WTC11 (cell line): Measurements from ENCODE around the gene ISL1. TPM values are rescaled to one million over a fixed set of nuclear protein-coding genes. Genes with fewer than 3 reads are reported as not detected.

Experiments
- ATAC-seq: fragments of 200-7000 bp; cut with Tn5 transposase; 2 replicates; pipeline ENCODE4 v1.10.0; 2021; ENCODE audit warnings: mild to moderate bottlenecking, moderate library complexity
- CTCF ChIA-PET: fragments of 300-600 bp; sonication (Branson Sonifier 250); formaldehyde crosslinking; loops from one replicate; lab custom pipeline; 2021; ENCODE audit warnings: antibody characterized with exemption; lab: Charles Lee
- POLR2A ChIA-PET: fragments of 350-600 bp; sonication (Branson Sonifier 250); formaldehyde crosslinking; loops from one replicate; lab custom pipeline; 2021; ENCODE audit warnings: antibody characterized with exemption; lab: Charles Lee
- DNase-seq: peaks from one replicate; pipeline ENCODE4 v3.0.0; 2021; ENCODE audit warnings: low spot score
- H3K27ac Mint-ChIP-seq: 2 replicates; pipeline ENCODE4 v1.8.0; 2021; ENCODE audit warnings: mixed read lengths
- H3K27me3 Mint-ChIP-seq: 2 replicates; pipeline ENCODE4 v1.8.0; 2021; ENCODE audit warnings: low read depth, mild to moderate bottlenecking, moderate library complexity, mixed read lengths
- H3K36me3 Mint-ChIP-seq: 2 replicates; pipeline ENCODE4 v1.8.0; 2021; ENCODE audit warnings: mixed read lengths
- H3K4me1 Mint-ChIP-seq: 2 replicates; pipeline ENCODE4 v1.8.0; 2022; ENCODE audit warnings: mixed read lengths
- H3K4me3 Mint-ChIP-seq: 2 replicates; pipeline ENCODE4 v1.8.0; 2021; ENCODE audit warnings: mild to moderate bottlenecking, moderate library complexity, mixed read lengths
- H3K9me3 Mint-ChIP-seq: 2 replicates; pipeline ENCODE4 v1.8.0; 2021; ENCODE audit warnings: mixed read lengths
- CBFB ChIP-seq: sonication (generic); formaldehyde crosslinking; IDR thresholded peaks from 2 replicates; pipeline ENCODE4 v1.8.1; 2022; ENCODE audit warnings: mild to moderate bottlenecking, low read depth, missing genetic modification reagents
- ETV6 ChIP-seq: sonication (generic); formaldehyde crosslinking; IDR thresholded peaks from 2 replicates; pipeline ENCODE4 v1.8.1; 2022; ENCODE audit warnings: mild to moderate bottlenecking, missing genetic modification reagents
- GABPB1 ChIP-seq: sonication (generic); formaldehyde crosslinking; IDR thresholded peaks from 2 replicates; pipeline ENCODE4 v1.8.1; 2023; ENCODE audit warnings: mild to moderate bottlenecking, missing genetic modification reagents
- GTF2I ChIP-seq: fragments of 250-450 bp; sonication (Bioruptor Pico); conservative IDR thresholded peaks from 2 replicates; pipeline ENCODE4 v1.4.0; 2021; ENCODE audit warnings: mild to moderate bottlenecking
- HMGA2 ChIP-seq: fragments of 250-450 bp; sonication (Bioruptor Pico); IDR thresholded peaks from 2 replicates; pipeline ENCODE4 v1.4.0; 2021; ENCODE audit warnings: mild to moderate bottlenecking, moderate library complexity
- JAZF1 ChIP-seq: fragments of 250-450 bp; sonication (Bioruptor Pico); IDR thresholded peaks from 2 replicates; pipeline ENCODE4 v1.9.0; 2021; ENCODE audit warnings: moderate library complexity, mild to moderate bottlenecking, inconsistent platforms
- JUN ChIP-seq: sonication (generic); formaldehyde crosslinking; IDR thresholded peaks from 2 replicates; pipeline ENCODE4 v1.8.0; 2023; ENCODE audit warnings: mild to moderate bottlenecking, missing genetic modification reagents
- MXD4 ChIP-seq: fragments of 250-450 bp; sonication (Bioruptor Pico); IDR thresholded peaks from 2 replicates; pipeline ENCODE4 v1.8.0; 2021; ENCODE audit warnings: mild to moderate bottlenecking, moderate library complexity, borderline replicate concordance
- MYBL2 ChIP-seq: sonication (generic); formaldehyde crosslinking; IDR thresholded peaks from 2 replicates; pipeline ENCODE4 v1.8.1; 2023; ENCODE audit warnings: mild to moderate bottlenecking, moderate library complexity, missing genetic modification reagents
- NFATC4 ChIP-seq: fragments of 250-450 bp; sonication (Bioruptor Pico); IDR thresholded peaks from 2 replicates; pipeline ENCODE4 v1.9.0; 2021; ENCODE audit warnings: mild to moderate bottlenecking
- NR1H2 ChIP-seq: sonication (generic); formaldehyde crosslinking; IDR thresholded peaks from 2 replicates; pipeline ENCODE4 v1.9.0; 2021; ENCODE audit warnings: mild to moderate bottlenecking, moderate library complexity, missing genetic modification reagents
- NR3C1 ChIP-seq: sonication (generic); formaldehyde crosslinking; conservative IDR thresholded peaks from 2 replicates; pipeline ENCODE4 v1.8.1; 2023; ENCODE audit warnings: low read depth, mild to moderate bottlenecking, missing genetic modification reagents
- OVOL2 ChIP-seq: fragments of 250-450 bp; sonication (Bioruptor Pico); IDR thresholded peaks from 2 replicates; pipeline ENCODE4 v1.9.0; 2021; ENCODE audit warnings: mild to moderate bottlenecking, borderline replicate concordance
- RORB ChIP-seq: fragments of 250-450 bp; sonication (Bioruptor Pico); IDR thresholded peaks from 2 replicates; pipeline ENCODE4 v1.9.0; 2021; ENCODE audit warnings: mild to moderate bottlenecking
- SMAD3 ChIP-seq: sonication (generic); formaldehyde crosslinking; IDR thresholded peaks from 2 replicates; pipeline ENCODE4 v1.8.0; 2022; ENCODE audit warnings: missing genetic modification reagents, mild to moderate bottlenecking, borderline replicate concordance
- TEAD1 ChIP-seq: sonication (generic); formaldehyde crosslinking; IDR thresholded peaks from 2 replicates; pipeline ENCODE4 v1.8.0; 2022; ENCODE audit warnings: mild to moderate bottlenecking, missing genetic modification reagents
- ZNF121 ChIP-seq: sonication (generic); formaldehyde crosslinking; IDR thresholded peaks from 2 replicates; pipeline ENCODE4 v1.8.0; 2023; ENCODE audit warnings: missing genetic modification reagents
- ZNF219 ChIP-seq: sonication (generic); formaldehyde crosslinking; IDR thresholded peaks from 2 replicates; pipeline ENCODE4 v1.8.0; 2023; ENCODE audit warnings: missing genetic modification reagents, mild to moderate bottlenecking, borderline replicate concordance
- ZNF396 ChIP-seq: fragments of 250-450 bp; sonication (Bioruptor Pico); IDR thresholded peaks from 2 replicates; pipeline ENCODE4 v1.8.0; 2021; ENCODE audit warnings: mild to moderate bottlenecking, moderate library complexity, borderline replicate concordance
- ZNF423 ChIP-seq: fragments of 250-450 bp; sonication (Bioruptor Pico); IDR thresholded peaks from 2 replicates; pipeline ENCODE4 v2.1.2; 2022; ENCODE audit warnings: mild to moderate bottlenecking, moderate library complexity
- total RNA-seq: library from RNA; stranded (reverse); gene quantifications from 3 replicates; pipeline ENCODE4 v1.2.3, GENCODE V29; 2021
- TF ChIP-seq, protein P1 (sequence below): sonication (generic); formaldehyde crosslinking; conservative IDR thresholded peaks from 2 replicates; pipeline ENCODE4 v1.8.1; 2023; ENCODE audit warnings: mild to moderate bottlenecking, low read depth, missing genetic modification reagents, moderate library complexity
- TF ChIP-seq, protein P2 (sequence below): fragments of 250-450 bp; sonication (Bioruptor Pico); IDR thresholded peaks from 2 replicates; pipeline ENCODE4 v1.9.0; 2021; ENCODE audit warnings: mild to moderate bottlenecking
- TF ChIP-seq, protein P3 (sequence below): sonication (generic); formaldehyde crosslinking; IDR thresholded peaks from 2 replicates; pipeline ENCODE4 v1.8.1; 2022; ENCODE audit warnings: mild to moderate bottlenecking, moderate library complexity, missing genetic modification reagents
- TF ChIP-seq, protein P4 (sequence below): fragments of 250-450 bp; sonication (Bioruptor Pico); IDR thresholded peaks from 2 replicates; pipeline ENCODE4 v2.1.2; 2022; ENCODE audit warnings: mild to moderate bottlenecking, moderate library complexity
- TF ChIP-seq, protein P5 (sequence below): fragments of 200-600 bp; IDR thresholded peaks from 2 replicates; pipeline ENCODE4 v1.8.0; 2022; ENCODE audit warnings: antibody characterized with exemption

The ISL1 gene
- total RNA-seq, 1 experiment from 2014 or later, result not detected

DNA sequence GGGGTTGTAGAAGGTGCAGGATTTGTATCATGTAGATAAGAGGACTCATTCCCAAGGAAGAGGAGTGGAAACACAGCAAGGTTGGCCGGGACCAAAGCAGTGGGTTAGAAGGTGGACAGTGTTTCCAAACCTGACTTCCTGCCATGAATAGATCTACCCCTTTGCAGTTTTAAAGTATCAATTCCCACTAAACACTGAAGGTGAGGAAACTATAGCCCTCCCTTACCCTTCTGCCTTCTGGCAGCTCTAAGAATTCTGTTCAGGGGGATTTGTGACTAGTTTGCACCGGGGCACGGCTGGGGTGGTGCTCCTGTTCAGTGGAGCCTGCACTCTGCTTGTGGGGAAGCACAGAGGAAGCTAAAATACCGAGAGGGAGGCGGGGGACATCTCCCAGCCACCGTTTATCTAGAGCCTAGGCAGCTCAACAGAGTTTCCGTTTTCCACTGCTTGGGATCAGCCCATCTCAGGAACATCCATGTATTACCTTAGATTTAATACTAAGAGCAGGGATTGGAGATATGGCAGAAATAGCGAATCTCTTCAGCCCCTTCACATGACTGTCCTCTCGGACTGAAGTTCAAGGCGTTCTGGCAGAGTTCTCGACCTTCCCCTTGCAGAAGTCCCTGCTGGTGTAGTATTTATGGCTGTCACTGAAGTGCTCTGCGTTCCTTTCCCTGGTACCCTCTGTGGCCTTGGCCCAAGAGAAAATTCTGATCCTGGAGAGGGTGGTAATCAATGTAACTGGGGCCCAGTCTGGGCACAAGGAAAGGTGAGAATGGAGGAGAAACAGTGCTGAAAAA, 5.4 kb downstream of the ISL1 start:
- H3K9me3 Mint-ChIP-seq, result no peaks in the 10 kb centered on the region
- DNase-seq, result no peak
- CTCF ChIA-PET, result interaction anchor here (0.8 to 1.2 kb wide), 3 partner anchors 11 to 430 kb away, joined by 3 to 4 read pairs (median 4); no protein-coding TSS in a partner anchor

DNA sequence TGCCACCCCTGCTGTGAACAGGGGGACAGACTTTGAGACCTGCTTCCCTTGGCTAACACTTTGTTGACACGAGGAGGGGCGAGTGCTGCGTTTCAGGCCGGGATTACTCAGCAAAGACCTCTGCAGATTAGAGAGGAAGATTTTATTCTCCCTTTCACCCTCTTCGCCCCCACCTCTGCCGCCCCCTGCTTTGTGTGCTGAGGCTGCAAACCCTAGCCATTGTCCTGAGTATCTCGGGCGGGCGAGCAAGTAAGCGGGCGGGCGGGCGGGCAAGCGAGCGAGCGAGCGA, 6.0 kb downstream of the ISL1 start:
- H3K4me1 Mint-ChIP-seq, result peaks cover 79% of the 10 kb centered on the region
- DNase-seq (peak; percentile 27), ATAC-seq (peak; percentile 1; the same call in 1 of the 2 replicates)
- ChIA-PET CTCF (no interaction called here), POLR2A (no interaction called here)
- no peak overlapping the region for H3K27ac Mint-ChIP-seq
- no peaks in the 10 kb centered on the region for H3K36me3 Mint-ChIP-seq
- TF ChIP-seq GABPB1 (CRISPR knock-in tag) (no peak), NFATC4 (CRISPR knock-in tag) (no peak), ZNF121 (no peak), JAZF1 (no peak), ZNF423 (CRISPR knock-in tag) (no peak), ETV6 (CRISPR knock-in tag) (no peak), JUN (no peak), TEAD1 (CRISPR knock-in tag) (no peak), ZNF219 (no peak), OVOL2 (CRISPR knock-in tag) (no peak), NR1H2 (CRISPR knock-in tag) (no peak), RORB (CRISPR knock-in tag) (no peak), MXD4 (CRISPR knock-in tag) (no peak)
- TF ChIP-seq, protein P1, sequence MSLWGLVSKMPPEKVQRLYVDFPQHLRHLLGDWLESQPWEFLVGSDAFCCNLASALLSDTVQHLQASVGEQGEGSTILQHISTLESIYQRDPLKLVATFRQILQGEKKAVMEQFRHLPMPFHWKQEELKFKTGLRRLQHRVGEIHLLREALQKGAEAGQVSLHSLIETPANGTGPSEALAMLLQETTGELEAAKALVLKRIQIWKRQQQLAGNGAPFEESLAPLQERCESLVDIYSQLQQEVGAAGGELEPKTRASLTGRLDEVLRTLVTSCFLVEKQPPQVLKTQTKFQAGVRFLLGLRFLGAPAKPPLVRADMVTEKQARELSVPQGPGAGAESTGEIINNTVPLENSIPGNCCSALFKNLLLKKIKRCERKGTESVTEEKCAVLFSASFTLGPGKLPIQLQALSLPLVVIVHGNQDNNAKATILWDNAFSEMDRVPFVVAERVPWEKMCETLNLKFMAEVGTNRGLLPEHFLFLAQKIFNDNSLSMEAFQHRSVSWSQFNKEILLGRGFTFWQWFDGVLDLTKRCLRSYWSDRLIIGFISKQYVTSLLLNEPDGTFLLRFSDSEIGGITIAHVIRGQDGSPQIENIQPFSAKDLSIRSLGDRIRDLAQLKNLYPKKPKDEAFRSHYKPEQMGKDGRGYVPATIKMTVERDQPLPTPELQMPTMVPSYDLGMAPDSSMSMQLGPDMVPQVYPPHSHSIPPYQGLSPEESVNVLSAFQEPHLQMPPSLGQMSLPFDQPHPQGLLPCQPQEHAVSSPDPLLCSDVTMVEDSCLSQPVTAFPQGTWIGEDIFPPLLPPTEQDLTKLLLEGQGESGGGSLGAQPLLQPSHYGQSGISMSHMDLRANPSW, result no peak
- TF ChIP-seq, protein P2, sequence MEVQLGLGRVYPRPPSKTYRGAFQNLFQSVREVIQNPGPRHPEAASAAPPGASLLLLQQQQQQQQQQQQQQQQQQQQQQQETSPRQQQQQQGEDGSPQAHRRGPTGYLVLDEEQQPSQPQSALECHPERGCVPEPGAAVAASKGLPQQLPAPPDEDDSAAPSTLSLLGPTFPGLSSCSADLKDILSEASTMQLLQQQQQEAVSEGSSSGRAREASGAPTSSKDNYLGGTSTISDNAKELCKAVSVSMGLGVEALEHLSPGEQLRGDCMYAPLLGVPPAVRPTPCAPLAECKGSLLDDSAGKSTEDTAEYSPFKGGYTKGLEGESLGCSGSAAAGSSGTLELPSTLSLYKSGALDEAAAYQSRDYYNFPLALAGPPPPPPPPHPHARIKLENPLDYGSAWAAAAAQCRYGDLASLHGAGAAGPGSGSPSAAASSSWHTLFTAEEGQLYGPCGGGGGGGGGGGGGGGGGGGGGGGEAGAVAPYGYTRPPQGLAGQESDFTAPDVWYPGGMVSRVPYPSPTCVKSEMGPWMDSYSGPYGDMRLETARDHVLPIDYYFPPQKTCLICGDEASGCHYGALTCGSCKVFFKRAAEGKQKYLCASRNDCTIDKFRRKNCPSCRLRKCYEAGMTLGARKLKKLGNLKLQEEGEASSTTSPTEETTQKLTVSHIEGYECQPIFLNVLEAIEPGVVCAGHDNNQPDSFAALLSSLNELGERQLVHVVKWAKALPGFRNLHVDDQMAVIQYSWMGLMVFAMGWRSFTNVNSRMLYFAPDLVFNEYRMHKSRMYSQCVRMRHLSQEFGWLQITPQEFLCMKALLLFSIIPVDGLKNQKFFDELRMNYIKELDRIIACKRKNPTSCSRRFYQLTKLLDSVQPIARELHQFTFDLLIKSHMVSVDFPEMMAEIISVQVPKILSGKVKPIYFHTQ (CRISPR knock-in tag), result no peak
- TF ChIP-seq, protein P3, sequence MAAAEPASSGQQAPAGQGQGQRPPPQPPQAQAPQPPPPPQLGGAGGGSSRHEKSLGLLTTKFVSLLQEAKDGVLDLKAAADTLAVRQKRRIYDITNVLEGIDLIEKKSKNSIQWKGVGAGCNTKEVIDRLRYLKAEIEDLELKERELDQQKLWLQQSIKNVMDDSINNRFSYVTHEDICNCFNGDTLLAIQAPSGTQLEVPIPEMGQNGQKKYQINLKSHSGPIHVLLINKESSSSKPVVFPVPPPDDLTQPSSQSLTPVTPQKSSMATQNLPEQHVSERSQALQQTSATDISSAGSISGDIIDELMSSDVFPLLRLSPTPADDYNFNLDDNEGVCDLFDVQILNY (CRISPR knock-in tag), result no peak
- TF ChIP-seq, all 79 proteins: peak for 0
- Mint-ChIP-seq H3K27me3 (peaks cover 100% of the 10 kb centered on the region), H3K9me3 (no peaks in the 10 kb centered on the region), H3K4me3 (peak overlapping the region; percentile 85)

More for the DNA sequence above, 5.4 kb downstream of the ISL1 start:
- Mint-ChIP-seq H3K4me3 (peak overlapping the region; percentile 85), H3K27ac (no peak overlapping the region), H3K4me1 (peaks cover 79% of the 10 kb centered on the region), H3K36me3 (no peaks in the 10 kb centered on the region), H3K27me3 (peaks cover 100% of the 10 kb centered on the region)
- TF ChIP-seq, protein P4, sequence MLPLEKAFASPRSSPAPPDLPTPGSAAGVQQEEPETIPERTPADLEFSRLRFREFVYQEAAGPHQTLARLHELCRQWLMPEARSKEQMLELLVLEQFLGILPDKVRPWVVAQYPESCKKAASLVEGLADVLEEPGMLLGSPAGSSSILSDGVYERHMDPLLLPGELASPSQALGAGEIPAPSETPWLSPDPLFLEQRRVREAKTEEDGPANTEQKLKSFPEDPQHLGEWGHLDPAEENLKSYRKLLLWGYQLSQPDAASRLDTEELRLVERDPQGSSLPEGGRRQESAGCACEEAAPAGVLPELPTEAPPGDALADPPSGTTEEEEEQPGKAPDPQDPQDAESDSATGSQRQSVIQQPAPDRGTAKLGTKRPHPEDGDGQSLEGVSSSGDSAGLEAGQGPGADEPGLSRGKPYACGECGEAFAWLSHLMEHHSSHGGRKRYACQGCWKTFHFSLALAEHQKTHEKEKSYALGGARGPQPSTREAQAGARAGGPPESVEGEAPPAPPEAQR (CRISPR knock-in tag), result no peak
- TF ChIP-seq GTF2I (CRISPR knock-in tag), result no peak
- TF ChIP-seq ZNF396, result no peak
- no peak for TF ChIP-seq JUN
- TF ChIP-seq NR3C1 (CRISPR knock-in tag), result no peak
- TF ChIP-seq HMGA2 (CRISPR knock-in tag), result no peak
- TF ChIP-seq CBFB (CRISPR knock-in tag), result no peak
- TF ChIP-seq SMAD3 (CRISPR knock-in tag), result no peak
- TF ChIP-seq, protein P5, sequence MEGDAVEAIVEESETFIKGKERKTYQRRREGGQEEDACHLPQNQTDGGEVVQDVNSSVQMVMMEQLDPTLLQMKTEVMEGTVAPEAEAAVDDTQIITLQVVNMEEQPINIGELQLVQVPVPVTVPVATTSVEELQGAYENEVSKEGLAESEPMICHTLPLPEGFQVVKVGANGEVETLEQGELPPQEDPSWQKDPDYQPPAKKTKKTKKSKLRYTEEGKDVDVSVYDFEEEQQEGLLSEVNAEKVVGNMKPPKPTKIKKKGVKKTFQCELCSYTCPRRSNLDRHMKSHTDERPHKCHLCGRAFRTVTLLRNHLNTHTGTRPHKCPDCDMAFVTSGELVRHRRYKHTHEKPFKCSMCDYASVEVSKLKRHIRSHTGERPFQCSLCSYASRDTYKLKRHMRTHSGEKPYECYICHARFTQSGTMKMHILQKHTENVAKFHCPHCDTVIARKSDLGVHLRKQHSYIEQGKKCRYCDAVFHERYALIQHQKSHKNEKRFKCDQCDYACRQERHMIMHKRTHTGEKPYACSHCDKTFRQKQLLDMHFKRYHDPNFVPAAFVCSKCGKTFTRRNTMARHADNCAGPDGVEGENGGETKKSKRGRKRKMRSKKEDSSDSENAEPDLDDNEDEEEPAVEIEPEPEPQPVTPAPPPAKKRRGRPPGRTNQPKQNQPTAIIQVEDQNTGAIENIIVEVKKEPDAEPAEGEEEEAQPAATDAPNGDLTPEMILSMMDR, result no peak
- TF ChIP-seq MYBL2 (CRISPR knock-in tag), result no peak
- no peak for TF ChIP-seq ZNF423 (CRISPR knock-in tag)
- ATAC-seq, result no peak
- POLR2A ChIA-PET, result no interaction called here
